Measurements from ENCODE around the gene SF3A1. TPM values are rescaled to one million over a fixed set of nuclear protein-coding genes. Genes with fewer than 3 reads are reported as not detected.
A peak's percentile ranks its signal among the peaks of the same experiment; 100 is the strongest.
"Not testable (repeated sequence)": the region's sequence is repeated elsewhere in the genome, so short reads cannot be mapped to it uniquely, and the experiment has no call there.

Gene SF3A1
- polyA plus RNA-seq, 3 donors = 137 to 159 (median 156) TPM

DNA sequence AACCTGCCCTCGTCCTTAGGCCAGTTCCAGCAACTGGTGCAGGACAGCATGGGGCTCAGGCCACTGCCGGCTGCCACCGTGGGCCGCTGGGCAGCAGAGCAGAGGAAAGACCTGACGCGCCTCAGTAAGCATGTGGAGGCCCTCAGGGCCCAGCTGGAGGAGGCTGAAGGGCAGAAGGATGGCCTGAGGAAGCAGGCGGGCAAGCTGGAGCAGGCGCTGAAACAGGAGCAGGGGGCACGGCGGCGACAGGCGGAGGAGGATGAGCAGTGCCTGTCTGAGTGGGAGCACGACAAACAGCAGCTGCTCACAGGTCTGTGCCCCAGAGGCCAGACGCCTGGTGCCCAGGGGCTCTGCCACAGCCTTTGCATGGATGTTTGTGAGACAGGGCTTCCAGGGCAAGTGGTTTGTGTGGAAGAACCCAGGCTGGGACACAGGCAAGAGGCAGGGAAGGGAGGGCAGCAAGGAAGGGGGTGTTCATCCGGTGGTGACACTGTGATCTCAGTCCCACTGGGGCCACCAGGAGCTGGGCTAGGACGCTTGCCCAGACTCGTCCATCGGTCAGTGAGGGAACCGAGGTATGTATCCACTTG is 14.0 kb upstream of the SF3A1 start:
- peak in 4 of 11 donors; percentile 40 to 59 (median 56) for DNase-seq (ENCODE audit: extremely low read depth in 1 of 11, low read depth in 9 of 11, low spot score in 4 of 11)

DNA sequence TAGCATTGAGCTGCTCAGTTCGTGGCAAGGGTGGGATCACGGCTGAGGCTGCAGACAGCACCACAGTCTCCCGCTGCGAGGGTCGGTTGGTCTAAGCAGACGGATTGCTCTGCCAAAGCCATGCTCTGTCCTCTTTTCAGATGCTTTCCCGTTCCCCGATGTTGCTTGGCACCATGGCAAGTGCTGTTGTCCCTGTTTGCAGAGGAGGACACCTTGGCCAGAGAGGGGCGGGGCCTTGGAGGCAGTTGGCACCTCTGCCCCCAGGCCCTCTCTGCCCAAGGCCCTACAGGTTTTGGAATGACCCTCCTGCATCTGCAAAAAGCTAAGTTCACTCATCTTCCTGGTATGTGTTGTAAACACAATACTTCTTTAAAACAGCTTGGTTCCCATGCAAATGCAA is 11.7 kb upstream of the SF3A1 start:
- no peak for DNase-seq (ENCODE audit: extremely low read depth in 1 of 11, low read depth in 9 of 11, low spot score in 4 of 11)

- no peak for DNase-seq (ENCODE audit: extremely low read depth in 1 of 11, low read depth in 9 of 11, low spot score in 4 of 11)
Observed at GRCh38 chr22:30365891-30366290, 9.2 kb upstream of the SF3A1 start.

DNA sequence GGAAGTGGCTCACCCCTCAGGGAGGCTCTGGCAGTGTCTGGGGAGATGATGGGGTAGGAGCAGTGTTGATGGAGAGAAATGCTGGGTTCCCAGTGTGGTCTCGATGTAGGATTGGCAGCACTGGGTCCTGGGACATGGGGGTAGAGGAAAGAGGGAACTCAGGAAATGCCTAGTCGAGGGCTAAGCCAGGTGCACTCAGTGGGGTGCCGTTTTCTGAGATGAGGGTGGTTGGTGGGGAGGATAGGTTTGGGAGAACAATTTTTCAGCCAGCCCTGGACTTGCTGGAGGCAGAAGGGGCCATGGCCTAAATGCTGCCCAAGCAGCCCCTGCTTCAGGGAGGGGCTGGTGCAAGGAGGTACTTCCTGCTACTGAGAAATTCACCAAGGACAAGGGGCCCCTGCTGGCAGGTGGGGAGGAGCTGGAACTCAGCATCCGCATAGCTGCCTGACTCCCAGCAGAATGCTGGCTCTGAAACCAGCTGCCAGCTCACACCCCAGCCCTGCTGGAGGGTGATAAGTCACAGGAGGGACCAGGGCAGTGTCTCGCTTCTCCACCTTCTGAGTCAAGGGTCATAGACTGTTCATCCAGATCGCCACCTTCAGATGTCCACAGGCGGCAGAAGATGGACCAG is 6.1 kb upstream of the SF3A1 start:
- no peak for DNase-seq (ENCODE audit: extremely low read depth in 1 of 11, low read depth in 9 of 11, low spot score in 4 of 11)

GRCh38 chr22:30361916-30362650 is 5.4 kb upstream of the SF3A1 start:
- DNase-seq (ENCODE audit: extremely low read depth in 1 of 11, low read depth in 9 of 11, low spot score in 4 of 11) = no peak

DNA sequence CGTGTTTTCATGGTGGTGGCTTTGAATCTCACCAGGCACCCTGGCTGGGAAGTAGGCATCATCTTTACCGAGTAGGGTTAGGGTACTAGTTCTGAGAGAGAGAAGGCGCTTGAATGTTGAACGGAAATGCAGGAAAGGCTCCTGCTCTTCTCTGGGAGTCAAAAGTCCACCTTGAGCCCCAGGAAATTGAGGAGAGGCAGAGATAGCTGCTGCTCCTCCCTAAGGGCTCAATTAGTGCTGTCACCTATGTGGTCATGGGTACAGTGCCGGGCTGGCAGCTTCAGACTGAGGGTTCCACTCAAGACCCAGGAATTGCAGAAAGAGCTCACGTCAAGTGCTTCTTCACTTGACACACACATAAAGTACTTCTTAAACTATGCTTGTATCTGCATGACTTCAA is 1.8 kb upstream of the SF3A1 start:
- no peak for DNase-seq (ENCODE audit: extremely low read depth in 1 of 11, low read depth in 9 of 11, low spot score in 4 of 11)

DNA sequence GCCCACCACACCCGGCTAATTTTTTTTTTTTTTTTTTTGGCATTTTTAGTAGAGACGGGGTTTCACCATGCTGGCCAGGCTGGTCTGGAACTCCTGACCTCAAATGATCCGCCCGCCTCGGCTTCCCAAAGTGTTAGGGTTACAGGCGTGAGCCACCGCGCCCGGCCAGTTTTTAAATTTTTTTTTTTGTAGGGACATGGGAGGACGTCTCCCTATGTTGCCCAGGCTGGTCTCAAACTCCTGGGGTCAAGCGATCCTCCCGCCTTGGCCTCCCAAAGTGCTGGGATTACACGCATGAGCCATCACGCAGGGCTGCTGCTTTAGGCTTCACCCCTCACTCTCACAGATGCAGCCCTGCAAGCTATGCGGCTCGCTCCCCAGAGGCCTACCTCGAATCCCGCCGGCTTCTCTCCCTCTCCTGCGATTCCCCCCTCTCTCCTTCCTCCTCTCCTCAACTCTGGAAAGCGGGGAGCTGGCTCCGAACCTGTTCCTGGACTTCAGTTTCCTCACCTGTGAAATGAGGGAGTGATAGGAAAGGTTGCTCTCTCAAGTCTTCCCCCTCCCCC is 1.0 kb upstream of the SF3A1 start:
- no peak for DNase-seq (ENCODE audit: extremely low read depth in 1 of 11, low read depth in 9 of 11, low spot score in 4 of 11)

- peak in 4 of 11 donors; percentile 28 to 45 (median 38) for DNase-seq (ENCODE audit: extremely low read depth in 1 of 11, low read depth in 9 of 11, low spot score in 4 of 11)
Observed at GRCh38 chr22:30357236-30357570, 509 bp upstream of the SF3A1 start.

DNA sequence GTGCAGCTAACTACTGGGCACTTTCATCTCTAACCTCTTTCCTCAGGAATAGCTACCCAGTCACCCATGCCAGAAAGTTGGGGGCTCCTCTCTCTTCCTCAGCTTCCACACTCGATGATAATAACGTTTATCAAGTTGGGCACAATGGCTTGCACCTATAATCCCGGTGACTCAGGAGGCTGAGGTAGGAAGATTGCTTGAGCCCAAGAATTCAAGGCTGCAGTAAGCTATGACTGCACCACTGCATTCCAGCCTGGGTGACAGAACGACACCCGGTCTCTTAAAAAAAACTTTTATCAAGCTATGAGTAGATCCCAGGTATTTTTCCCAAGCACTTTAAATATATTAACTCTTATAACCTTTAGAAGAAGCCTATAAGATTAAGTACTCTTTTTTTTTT is 2.0 kb downstream of the SF3A1 start:
- DNase-seq (ENCODE audit: extremely low read depth in 1 of 11, low read depth in 9 of 11, low spot score in 4 of 11) = no peak

GRCh38 chr22:30351226-30351625 is 5.5 kb downstream of the SF3A1 start:
- DNase-seq (ENCODE audit: extremely low read depth in 1 of 11, low read depth in 9 of 11, low spot score in 4 of 11) = no peak

DNA sequence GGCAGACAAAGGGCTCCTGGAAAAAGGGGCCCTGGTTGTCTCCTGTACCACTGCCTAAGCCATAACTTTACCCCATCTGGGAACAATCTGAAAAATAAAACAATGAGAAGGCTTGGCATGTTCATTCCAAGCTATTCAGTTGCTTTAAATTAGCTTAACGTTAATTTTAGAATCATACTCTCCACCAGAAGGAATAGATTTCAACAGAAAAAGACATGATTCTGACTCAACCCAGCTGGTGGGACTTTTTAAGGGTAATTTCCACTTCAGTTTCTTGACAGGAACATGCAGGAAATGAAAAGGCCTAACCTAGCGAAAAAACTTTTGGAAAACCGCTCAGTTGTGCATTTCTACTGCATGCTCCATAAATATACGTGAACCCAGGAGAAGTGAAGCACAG is 7.9 kb downstream of the SF3A1 start:
- no peak for DNase-seq (ENCODE audit: extremely low read depth in 1 of 11, low read depth in 9 of 11, low spot score in 4 of 11)

DNA sequence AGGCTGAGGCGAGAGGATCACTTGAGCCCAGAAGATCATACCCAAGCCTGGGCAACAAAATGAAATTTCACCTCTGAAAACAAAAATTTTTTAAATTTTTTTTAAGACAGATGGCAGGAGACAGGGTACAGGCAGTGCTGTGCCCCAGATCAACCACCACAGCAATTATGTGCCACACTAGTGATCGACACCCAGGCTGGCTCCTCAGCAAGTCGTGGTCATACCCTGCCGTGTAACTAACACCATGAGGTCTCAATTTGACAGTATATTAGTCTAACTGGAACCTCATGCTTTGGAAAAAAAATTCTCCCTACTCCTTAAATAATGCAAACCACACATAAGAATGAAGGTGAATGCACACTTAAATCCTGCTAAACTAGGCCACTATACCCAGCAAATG is 8.3 kb downstream of the SF3A1 start:
- no peak for DNase-seq (ENCODE audit: extremely low read depth in 1 of 11, low read depth in 9 of 11, low spot score in 4 of 11)

DNA sequence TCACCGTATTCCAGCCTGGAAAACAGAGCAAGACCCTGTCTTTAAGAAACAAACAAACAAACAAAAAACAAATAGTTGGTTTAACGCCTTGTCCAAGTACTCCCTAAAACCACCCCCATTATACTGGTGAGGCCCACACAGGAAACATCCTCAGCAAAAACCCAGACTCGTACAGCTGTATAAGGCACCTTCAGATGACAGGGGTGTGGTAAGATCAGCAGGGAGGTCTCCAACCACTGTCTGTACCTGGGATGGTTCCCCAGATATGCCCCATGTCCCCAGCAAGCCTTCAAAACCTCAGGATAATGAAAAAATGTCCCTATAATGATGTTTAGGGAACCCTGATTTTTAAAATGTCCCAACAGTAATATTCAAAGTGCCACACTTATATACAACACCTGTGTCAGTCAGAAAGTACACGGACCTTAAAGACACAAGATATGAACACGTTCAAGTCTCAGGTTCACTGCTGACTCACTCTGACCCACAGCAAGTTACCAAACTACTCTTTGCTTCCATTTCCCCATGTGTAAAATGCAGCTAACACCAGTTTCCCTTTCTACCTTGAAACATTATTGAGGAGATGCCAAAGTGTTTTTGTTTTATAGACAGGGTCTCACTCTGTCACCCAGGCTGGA is 9.3 kb downstream of the SF3A1 start:
- no peak for DNase-seq (ENCODE audit: extremely low read depth in 1 of 11, low read depth in 9 of 11, low spot score in 4 of 11)

- no peak for DNase-seq (ENCODE audit: extremely low read depth in 1 of 11, low read depth in 9 of 11, low spot score in 4 of 11)
Observed at GRCh38 chr22:30344447-30345200, 12.1 kb downstream of the SF3A1 start.

- no peak for DNase-seq (ENCODE audit: extremely low read depth in 1 of 11, low read depth in 9 of 11, low spot score in 4 of 11)
Observed at GRCh38 chr22:30340911-30341685, 15.6 kb downstream of the SF3A1 start.

- DNase-seq (ENCODE audit: extremely low read depth in 1 of 11, low read depth in 9 of 11, low spot score in 4 of 11) = no peak
Observed at GRCh38 chr22:30338802-30339201, 17.9 kb downstream of the SF3A1 start.

GRCh38 chr22:30338341-30338740 is 18.4 kb downstream of the SF3A1 start:
- not testable (repeated sequence) for DNase-seq (ENCODE audit: extremely low read depth in 1 of 11, low read depth in 9 of 11, low spot score in 4 of 11)

- DNase-seq (ENCODE audit: extremely low read depth in 1 of 11, low read depth in 9 of 11, low spot score in 4 of 11) = no peak
Observed at GRCh38 chr22:30337461-30337778, 19.3 kb downstream of the SF3A1 start.
